ENCODE measurements around the gene KLHL10.
"Not testable (repeated sequence)": the region's sequence is repeated elsewhere in the genome, so short reads cannot be mapped to it uniquely, and the experiment has no call there.

The KLHL10 gene

DNA sequence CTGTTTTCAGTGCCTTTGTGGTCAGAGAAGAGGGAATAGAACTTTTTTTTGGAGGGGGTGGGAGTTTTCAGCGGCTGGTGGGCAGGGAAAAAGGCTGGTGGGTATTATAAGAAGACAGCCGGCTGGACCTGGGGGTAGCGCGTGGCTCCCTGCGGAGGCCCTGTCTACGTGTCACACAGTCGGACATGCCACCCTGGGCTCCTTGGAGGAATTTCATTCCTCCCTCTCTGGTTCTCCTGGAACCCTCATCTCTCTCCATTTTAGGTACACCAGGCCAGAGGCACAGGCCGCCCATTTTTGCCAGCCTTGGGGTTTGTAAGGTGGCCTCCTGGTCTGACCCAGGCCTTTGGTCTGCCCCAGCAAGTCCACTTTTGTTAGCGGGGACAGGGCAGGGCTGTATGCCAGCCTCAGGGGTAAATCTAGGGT is 23.9 kb upstream of the KLHL10 start:
- no peak for DNase-seq

DNA sequence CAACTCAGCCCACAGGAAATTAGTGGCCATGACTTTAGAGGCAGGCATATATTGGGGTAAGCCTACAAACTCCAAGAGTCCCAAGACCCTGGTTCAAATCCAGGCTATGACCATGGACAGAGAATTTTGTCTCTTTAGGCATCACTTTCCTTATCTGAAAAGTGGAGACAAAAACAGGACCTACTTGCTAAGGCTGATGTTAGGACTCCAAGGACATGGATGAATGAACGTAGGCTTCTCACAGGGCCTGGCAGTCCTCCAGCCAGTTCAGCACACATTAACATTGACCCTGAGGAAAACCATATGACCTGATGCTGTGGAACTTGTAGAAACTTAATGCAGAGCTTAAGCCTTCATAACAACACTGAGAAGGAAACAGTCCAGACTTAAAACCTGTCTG is 23.4 kb upstream of the KLHL10 start:
- no peak for DNase-seq

DNA sequence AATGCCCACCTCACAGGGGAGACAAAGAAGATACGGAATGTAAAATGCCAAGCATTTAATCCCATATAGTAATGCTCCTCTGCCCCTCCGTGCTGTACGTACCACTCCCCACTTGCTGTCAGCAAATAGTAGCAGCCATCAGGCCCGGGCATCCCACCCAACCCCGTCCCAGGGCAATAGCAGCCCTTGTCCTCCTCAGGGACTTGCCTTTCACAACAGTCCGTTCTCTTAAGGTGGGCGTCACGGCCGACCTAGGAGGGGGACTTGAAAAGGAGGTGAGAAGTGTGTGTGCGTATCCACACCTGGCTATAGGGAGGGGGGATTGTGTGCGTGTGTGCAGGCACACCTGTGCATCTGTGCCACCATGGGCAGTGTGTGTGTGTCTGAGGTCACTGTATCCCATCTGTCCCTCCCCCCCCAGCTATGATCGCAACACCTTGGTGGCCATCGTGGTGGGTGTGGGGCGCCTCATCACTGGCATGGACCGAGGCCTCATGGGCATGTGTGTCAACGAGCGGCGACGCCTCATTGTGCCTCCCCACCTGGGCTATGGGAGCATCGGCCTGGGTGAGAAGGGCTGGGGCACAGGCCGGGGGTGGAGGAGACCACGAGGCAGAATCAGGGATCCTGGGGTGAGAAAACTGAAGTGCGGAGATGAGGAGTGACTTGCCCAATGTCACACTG is 20.8 kb upstream of the KLHL10 start:
- no peak for DNase-seq

DNA sequence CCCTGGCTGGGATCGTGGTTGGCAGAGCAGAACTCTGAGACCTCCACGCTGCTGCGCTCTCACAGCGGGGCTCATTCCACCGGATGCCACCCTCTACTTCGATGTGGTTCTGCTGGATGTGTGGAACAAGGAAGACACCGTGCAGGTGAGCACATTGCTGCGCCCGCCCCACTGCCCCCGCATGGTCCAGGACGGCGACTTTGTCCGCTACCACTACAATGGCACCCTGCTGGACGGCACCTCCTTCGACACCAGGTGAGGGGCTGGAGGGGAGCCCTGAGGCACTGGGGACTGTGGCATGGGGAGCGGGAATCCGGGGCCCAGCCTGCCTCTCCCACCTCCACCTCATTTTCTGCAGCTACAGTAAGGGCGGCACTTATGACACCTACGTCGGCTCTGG is 19.6 kb upstream of the KLHL10 start:
- DNase-seq: no peak

DNA sequence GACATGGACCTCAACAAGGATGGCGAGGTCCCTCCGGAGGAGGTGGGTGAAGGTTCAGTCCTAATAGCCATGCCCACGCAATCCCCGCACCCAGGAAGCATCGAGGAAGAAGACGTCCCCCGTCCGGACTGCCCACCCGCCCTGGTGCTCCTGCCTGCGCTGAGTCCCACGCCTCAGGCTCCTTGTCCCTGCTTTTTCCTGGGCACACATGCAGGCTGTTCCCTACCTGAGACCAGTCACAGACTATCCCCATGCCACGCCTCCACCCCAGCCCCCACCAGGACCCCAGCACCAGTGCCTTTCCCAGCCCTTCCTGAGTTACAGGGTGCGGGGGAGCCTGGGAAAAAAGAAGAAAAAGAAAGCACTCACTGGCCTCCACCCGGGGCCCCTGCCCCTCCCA is 15.8 kb upstream of the KLHL10 start:
- no peak for DNase-seq

DNA sequence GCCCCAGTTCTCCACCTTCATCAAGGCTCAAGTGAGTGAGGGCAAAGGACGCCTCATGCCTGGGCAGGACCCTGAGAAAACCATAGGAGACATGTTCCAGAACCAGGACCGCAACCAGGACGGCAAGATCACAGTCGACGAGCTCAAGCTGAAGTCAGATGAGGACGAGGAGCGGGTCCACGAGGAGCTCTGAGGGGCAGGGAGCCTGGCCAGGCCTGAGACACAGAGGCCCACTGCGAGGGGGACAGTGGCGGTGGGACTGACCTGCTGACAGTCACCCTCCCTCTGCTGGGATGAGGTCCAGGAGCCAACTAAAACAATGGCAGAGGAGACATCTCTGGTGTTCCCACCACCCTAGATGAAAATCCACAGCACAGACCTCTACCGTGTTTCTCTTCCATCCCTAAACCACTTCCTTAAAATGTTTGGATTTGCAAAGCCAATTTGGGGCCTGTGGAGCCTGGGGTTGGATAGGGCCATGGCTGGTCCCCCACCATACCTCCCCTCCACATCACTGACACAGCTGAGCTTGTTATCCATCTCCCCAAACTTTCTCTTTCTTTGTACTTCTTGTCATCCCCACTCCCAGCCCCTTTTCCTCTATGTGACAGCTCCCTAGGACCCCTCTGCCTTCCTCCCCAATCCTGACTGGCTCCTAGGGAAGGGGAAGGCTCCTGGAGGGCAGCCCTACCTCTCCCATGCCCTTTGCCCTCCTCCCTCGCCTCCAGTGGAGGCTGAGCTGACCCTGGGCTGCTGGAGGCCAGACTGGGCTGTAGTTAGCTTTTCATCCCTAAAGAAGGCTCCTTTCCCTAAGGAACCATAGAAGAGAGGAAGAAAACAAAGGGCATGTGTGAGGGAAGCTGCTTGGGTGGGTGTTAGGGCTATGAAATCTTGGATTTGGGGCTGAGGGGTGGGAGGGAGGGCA is 15.1 kb upstream of the KLHL10 start:
- DNase-seq: no peak

DNA sequence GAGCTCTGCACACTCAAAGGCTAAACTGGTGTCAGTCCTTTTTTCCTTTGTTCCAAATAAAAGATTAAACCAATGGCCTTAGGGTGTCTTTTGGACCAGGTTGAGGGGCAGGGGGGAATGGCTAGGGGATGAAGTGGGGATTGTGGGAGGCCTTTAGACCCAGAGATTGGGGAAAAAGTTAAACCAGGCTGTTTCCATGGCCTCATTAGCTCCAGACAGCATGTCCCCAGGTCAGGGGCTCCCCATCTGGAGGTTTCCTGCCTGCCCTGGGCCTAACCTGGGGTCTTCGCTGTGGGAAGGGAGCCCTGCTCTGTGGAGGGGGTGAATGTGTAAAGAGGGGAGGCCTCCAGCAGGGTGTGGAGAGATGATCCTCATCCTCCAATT is 14.5 kb upstream of the KLHL10 start:
- no peak for DNase-seq

DNA sequence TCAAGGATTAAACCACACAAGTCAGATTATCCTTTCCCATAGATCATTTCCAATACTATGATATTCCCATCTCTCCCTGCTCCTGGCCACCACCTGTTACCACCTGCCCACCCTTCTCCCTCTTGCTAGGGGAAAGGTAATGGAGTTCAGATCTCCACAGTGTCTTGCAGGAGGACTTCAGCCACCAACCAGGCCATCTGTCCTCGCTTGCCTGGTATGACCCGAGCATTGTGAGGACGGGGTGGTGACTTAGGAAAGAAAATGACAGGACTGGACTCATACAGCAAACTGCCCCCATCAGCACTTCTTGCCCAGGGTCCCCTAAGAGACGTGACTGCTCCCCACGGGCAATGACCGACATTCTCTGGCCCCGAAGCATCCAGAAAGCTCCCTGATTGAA is 14.0 kb upstream of the KLHL10 start:
- DNase-seq: no peak

DNA sequence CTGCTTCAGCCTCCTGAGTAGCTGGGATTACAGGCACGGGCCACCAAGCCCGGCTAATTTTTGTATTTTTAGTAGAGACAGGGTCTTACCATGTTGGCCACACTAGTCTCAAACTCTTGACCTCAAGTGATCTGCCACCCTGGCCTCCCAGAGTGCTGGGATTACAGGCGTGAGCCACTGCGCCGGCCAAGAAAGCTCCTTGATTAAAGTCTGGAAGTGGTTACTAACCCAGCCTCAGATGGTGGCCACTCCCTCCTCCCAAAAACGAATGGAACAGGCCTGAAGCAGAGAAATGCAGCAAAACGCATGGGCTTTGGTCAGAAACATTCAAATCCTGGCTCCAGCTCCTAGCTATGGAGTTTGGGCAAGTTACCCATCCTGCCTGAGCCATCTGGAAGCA is 13.5 kb upstream of the KLHL10 start:
- DNase-seq: no peak

DNA sequence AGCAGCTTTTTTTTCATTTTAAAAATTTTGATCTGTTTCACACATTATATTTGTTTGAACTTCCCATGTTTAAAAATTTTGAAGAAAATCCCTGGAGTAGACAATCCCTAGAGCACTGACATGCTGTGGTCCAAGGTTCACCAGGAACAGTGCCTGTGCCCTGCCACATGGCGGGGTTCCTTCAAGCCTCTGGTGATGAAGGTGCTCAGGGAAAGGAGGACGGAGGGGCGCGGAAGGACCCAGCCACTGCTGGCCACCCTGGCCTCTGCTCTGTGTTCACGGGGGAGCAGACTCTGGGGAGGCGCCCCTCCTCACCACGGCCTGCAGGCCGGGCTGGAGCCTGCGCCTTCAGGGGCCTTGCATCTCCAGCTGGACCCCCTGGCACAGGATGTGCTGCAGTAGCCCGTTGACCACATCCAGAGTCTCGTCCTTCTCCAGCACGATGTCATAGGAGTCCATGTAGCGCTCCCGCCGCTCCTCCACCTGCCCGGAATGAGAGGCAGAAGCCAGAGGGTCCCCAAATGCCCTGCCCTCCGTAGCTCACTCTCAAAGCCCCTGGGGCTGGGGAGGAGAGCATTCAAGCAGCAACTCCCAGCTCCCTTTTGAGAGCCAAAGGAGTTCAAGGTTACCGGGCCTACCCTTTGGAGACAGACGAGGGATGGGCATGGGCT is 12.3 kb upstream of the KLHL10 start:
- no peak for DNase-seq

DNA sequence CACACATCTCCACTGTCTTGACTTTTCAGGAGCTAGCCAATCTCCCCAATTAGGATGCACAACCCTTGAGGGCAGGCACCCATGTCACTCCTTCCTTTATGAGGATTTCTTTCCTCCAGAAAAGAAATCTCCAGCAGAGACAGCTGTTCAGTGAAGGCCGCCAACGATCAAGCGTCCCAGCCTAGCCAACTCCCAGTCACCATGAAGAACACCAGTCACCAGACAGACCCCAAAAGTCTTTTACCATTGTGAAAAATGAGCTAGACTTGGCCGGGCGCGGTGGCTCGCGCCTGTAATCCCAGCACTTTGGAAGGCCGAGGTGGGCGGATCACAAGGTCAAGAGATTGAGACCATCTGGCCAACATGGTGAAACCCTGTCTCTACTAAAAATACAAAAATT is 7.7 kb upstream of the KLHL10 start:
- not testable (repeated sequence) for DNase-seq

DNA sequence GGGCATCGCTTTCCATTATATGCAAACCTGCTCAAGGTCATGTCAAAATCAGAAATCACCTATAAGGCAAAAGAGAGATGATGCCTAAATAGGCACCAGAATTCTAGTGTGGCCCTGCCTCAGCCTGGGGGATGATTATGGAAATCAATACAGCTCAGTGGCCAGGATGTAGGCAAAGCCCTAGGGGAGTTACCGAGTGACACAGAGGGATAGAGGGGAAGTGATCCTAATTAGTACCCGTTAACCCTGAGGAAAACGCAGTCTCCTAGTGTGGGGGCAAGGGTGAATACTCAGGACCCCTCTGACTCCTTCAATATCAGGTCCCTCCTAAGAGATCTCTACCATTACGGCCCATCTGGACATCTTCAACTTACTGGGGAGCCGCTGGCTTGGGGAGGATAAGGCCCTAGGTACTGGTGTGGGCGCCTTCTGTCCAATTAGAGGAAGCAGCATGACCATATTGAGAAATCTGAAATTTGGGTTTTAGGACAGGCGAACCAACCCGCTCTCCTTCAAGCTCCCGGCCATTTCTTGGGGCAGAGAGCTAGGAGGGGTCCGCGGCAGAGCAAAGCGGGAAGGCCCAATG is 2.3 kb upstream of the KLHL10 start:
- DNase-seq: no peak

DNA sequence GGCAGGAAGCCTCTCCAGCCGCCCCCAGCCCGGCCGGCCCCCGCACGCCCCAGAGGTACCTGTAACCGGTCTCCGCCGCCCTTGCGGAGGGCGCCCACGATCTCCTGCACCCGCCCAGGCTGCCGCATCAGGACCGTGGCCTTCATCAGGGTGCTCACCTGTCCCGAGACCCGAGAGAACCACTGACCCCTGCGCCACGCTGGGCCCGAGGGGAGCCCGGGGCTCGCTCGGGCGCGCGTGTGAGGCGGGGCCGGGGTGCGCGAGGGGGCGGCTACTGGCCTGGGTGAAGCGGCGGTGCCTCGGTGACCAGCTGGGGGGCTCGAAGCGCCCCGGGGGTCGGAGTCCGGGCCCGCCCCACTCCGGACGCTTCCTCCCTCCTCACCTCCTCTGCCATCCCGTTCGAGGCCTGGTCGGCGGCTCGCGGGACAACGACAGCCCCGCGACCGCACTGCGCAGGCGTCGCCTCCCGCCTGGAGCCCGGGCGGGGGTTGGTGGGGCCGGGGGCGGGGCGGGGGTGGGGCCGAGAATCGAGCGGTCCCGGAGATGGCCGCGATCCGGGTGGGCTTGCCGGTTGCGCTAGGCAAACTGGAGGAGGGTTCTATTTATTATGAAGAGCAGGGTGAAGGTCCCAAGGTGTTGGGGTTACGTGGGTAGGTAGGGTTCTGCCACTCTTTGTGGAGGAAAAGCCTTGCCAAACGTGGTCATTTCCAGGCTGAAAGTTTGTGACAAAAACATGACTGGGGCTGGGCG is 1.6 kb upstream of the KLHL10 start, which contains the start of gene NT5C3B:
NT5C3B (minus strand) TSS at position 433 of the 750 bp plus-strand sequence; CDS start at position 394, 39 bp downstream.
- peak; percentile 84 for DNase-seq

DNA sequence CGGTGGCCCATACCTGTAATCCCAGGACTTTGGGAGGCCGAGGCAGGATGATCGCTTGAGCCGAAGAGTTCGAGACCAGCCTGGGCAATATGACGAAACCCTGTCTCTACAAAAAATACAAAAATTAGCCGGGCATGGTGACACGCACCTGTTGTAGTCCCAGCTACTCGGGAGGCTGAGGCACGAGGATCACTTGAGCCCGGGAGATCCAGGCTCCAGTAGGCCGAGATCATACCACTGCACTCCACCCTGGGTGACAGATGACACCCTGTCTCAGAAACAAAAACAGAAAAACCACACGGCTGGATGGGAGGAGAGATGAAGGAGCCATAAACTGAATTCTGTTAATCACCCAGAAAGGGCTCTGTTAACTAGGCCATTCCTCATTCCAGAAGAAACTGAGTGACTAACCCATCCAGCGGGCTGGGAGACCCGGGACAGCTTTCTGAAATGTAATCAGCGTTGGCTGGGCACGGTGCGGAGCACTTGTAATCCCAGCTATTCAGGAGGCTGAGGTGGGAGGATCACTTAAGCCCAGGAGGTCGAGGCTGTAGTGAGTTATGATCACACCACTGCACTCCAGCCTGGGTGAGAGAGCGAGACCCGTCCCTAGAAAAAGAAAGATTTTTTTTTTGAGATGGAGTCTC is 952 bp upstream of the KLHL10 start:
- no peak for DNase-seq

DNA sequence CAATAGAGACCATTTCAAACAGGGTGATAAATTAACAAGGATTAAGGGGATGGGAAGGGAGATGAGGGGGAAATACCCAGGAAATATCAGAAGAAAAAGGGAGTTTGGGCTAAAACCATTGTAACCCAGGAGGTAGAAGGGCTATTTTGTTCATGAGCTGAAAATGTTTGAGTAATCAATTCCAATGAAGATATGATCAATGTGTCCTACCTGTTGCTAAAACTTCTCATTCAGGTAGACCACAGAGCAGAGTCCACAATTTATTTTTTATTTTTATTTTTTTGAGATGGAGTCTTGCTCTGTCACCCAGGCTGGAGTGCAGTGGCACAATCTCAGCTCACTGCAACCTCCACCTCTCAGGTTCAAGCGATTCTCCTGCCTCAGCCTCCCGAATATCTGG is 1.8 kb downstream of the KLHL10 start:
- DNase-seq: not testable (repeated sequence)

DNA sequence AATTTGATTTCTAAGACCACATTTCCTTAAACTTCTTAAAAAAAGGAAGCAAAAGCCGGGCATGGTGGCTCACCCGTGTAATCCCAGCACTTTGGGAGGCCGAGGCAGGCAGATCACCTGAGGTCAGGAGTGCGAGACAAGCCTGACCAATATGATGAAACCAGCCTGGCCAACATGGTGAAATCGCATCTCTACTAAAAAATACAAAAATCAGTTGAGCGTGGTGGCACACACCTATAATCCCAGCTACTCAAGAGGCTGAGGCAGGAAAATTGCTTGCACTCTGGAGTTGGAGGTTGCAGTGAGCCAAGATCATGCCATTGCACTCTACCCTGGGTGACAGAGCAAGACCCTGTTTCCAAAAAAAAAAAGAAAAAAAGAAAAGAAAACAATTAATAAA is 3.2 kb downstream of the KLHL10 start:
- not testable (repeated sequence) for DNase-seq

DNA sequence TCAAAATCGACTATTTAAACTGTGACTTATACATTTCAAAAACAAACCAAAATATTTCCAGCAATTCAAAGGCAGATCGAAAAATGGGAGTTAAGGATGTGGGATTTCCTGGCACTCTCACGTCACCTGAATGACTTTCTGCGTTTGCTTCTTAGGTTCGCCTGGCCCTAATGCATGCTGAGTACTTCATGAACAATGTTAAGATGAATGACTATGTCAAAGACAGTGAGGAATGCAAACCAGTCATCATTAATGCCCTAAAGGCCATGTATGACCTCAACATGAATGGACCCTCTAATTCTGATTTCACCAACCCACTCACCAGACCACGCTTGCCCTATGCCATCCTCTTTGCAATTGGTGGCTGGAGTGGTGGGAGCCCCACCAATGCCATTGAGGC is 7.3 kb downstream of the KLHL10 start:
- no peak for DNase-seq

DNA sequence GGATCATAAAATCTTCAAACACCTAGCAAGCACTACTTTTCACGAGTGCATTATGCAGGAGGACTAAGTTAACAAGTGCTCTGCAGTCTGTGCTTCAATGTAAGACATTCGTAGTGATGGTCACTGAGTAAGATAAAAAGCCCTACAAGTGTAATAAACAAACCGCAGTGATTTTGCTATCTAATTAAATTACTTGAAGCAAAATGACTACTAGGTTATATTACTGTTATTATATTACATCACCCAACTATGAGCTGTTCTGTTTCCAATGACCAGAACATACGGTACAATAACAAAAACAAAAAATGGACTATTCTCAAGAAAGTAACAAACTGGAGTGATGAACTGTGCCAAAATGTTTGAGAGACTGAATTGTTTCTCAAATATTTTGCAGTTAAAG is 11.2 kb downstream of the KLHL10 start:
- DNase-seq: no peak

DNA sequence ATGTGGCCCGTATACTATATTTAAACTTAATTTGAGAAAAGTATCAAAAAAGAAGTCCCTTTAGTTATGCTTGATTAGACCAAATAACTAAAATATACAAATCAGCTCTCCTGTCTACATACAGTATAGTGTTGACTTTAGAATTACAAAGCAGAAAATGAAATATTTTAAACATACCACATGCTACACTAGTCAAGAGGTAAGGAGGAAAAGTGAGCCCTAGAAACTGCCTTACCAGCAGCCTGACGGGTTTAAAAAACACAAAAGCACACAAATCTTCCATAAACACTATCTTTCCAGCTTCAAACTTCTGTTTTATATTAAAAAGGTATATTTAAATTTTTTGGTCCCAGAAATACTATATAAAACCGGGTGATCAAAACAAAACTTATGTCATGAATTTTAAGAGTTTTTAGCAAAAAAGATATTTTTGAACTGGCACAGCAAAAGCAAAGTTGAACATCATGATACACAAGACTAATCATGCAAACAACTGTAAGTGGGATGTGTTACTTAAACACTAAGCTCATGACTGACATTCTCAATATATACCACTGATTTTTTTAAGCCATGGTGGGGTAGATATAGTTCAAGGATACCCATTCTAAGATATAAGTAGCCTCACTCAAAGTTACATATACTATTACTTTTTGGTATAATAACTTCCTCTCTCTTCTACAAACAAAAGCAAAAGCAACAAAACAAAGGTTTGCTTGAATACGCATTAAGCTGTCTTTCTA is 11.8 kb downstream of the KLHL10 start:
- DNase-seq: no peak

DNA sequence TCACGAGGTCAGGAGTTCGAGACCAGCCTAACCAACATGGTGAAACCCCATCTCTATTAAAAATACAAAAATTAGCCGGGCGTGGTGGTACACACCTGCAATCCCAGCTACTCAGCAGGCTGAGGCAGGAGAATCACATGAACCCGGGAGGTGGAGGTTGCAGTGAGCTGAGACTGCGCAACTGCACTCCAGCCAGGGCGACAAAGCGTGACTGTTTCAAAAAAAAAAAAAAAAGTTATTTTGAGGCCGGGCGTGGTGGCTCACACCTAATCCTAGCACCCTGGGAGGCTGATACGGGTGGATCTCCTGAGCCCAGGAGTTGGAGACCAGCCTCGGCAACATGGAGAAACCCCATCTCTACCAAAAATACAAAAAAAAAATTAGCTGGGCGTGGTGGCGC is 13.8 kb downstream of the KLHL10 start:
- DNase-seq: not testable (repeated sequence)

DNA sequence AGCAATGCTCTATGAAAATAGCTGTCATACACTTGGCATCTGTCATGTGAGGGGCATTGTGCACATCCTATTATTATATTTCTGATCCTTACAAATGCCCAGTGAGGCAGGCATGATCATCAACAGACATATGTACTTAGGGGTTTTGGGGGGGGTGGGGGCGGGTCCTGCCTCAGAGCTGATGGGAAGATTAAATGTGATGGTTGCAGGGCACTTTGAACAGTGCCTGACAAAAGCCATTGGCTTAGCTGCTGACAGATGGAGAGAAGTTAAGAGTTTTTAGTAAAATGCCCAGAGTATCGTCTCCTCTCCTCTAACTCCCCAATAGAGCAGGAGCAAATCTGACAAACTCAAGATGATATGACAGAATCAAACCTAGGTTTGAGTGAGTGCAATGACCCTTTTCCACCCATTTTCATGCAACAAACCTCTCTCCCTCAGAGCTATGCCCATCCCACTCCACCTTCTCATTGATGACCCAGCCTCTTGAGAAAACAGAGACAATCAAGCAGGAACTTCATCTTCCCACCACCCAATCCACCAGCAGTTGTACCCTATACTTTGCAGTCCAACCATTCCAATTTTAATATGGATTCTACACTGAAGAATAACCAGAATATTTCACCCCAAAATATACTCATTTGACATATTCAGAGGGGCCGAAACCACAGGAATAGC is 22.8 kb downstream of the KLHL10 start:
- DNase-seq: no peak

Measured in activated CD8-positive, alpha-beta memory T cell treated with anti-CD3 and anti-CD28 coated beads for 24 hours (primary cell).